Measurements from ENCODE around the gene ZNF25. TPM values are rescaled to one million over a fixed set of nuclear protein-coding genes. Genes with fewer than 3 reads are reported as not detected.
"Not testable (repeated sequence)": the region's sequence is repeated elsewhere in the genome, so short reads cannot be mapped to it uniquely, and the experiment has no call there.

The ZNF25 gene
- total RNA-seq, 1 donor = 14.8 TPM

DNA sequence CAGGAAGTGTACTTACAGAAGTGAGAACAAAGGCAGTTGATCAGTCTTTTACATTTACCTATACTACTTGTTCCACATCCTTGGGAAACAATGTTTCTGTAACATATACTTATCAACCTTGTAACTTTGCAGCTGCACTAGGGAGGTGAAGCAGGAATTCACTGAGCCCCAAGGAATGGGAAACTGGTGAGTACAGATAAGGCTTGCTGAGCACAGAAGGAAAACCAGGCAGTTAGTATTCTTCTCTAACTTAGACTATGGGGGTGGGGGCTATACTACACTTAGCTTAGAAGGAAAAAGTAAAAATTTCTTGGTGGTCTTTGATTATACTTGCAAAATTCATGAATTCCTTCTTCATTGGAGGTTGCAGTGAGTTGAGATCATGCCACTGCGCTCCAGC lies 27.1 kb upstream of the ZNF25 start:
- no peak for DNase-seq (ENCODE audit: low read depth)
- TF ChIP-seq, protein P1, sequence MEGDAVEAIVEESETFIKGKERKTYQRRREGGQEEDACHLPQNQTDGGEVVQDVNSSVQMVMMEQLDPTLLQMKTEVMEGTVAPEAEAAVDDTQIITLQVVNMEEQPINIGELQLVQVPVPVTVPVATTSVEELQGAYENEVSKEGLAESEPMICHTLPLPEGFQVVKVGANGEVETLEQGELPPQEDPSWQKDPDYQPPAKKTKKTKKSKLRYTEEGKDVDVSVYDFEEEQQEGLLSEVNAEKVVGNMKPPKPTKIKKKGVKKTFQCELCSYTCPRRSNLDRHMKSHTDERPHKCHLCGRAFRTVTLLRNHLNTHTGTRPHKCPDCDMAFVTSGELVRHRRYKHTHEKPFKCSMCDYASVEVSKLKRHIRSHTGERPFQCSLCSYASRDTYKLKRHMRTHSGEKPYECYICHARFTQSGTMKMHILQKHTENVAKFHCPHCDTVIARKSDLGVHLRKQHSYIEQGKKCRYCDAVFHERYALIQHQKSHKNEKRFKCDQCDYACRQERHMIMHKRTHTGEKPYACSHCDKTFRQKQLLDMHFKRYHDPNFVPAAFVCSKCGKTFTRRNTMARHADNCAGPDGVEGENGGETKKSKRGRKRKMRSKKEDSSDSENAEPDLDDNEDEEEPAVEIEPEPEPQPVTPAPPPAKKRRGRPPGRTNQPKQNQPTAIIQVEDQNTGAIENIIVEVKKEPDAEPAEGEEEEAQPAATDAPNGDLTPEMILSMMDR (IDR thresholded peaks at IDR 0.05; ENCODE audit: insufficient read depth, low read length) = no peak
- H3K4me3 ChIP-seq (ENCODE audit: low read depth, low read length) = no peak overlapping the region

DNA sequence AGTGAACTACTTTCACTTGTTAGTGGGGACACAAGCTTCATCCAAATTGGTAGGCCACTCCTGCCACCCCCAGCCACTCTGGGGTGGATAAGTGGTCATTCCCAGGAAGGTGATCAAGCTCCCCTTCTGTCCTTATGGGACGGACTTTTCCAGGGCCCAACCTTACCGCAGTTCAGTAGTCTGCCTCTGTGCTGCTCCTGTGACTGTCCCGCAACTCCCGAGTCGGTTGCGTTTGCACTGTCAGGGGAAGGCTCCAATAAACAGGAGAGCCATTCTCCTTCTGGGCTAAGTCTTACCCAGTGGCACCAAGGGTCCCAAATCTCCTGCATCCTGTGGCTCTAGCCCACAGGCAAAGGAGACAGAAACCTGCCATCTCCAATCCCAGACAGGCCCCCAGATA lies 26.6 kb upstream of the ZNF25 start:
- TF ChIP-seq, protein P1 (IDR thresholded peaks at IDR 0.05; ENCODE audit: insufficient read depth, low read length) = no peak
- no peak for DNase-seq (ENCODE audit: low read depth)
- H3K4me3 ChIP-seq (ENCODE audit: low read depth, low read length) = no peak overlapping the region

DNA sequence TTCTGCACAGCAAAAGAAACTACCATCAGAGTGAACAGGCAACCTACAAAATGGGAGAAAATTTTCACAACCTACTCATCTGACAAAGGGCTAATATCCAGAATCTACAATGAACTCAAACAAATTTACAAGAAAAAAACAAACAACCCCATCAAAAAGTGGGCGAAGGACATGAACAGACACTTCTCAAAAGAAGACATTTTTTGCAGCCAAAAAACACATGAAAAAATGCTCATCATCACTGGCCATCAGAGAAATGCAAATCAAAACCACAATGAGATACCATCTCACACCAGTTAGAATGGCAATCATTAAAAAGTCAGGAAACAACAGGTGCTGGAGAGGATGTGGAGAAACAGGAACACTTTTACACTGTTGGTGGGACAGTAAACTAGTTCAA lies 24.0 kb upstream of the ZNF25 start:
- DNase-seq (ENCODE audit: low read depth); H3K4me3 ChIP-seq (ENCODE audit: low read depth, low read length): not testable (repeated sequence)

DNA sequence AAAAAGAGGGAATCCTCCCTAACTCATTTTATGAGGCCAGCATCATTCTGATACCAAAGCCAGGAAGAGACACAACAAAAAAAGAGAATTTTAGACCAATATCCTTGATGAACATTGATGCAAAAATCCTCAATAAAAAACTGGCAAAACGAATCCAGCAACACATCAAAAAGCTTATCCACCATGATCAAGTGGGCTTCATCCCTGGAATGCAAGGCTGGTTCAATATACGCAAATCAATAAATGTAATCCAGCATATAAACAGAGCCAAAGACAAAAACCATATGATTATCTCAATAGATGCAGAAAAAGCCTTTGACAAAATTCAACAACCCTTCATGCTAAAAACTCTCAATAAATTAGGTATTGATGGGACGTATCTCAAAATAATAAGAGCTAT lies 22.5 kb upstream of the ZNF25 start:
- not testable (repeated sequence) for DNase-seq (ENCODE audit: low read depth); H3K4me3 ChIP-seq (ENCODE audit: low read depth, low read length)

DNA sequence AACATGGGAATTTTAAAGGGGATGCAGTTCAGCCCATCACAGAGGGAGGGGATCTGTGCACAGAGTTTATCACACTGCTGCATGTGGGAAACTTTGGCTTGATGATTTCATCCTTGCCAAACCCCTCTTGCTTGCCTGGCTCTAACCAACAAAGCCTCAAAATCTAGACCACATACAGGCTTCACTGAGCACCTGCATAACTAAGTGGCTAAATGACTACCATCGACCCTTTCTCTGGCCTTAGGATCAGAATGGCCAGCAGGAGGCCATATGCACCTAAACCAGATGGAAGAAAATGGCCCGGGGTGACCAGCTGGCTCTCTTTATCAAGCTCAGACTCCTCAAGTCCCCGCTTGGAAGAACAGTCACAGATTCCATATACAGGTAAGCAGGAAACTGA lies 15.6 kb upstream of the ZNF25 start:
- no peak for DNase-seq (ENCODE audit: low read depth)
- TF ChIP-seq, protein P1 (IDR thresholded peaks at IDR 0.05; ENCODE audit: insufficient read depth, low read length) = peak; percentile 5
- no peak overlapping the region for H3K4me3 ChIP-seq (ENCODE audit: low read depth, low read length)

DNA sequence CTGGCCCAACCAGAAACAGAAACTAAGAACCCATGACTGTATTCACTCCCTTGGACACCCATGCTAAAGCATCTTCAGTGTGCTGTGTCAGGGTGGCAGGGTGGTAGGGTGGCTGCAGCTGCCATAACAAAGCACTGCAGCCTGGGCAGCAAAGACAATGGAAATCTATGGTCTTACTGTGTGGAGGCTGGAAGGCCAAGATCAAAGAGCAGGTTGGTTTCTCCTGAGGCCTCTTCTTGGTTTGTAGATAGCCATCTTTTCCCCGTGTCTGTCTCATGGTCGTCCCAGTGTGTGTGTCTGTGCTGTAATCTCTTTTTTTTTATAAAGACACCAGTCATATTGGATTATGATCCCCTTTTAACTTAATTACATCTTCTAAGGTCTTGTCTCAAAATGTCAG lies 15.2 kb upstream of the ZNF25 start:
- H3K4me3 ChIP-seq (ENCODE audit: low read depth, low read length) = no peak overlapping the region
- TF ChIP-seq, protein P1 (IDR thresholded peaks at IDR 0.05; ENCODE audit: insufficient read depth, low read length) = no peak
- no peak for DNase-seq (ENCODE audit: low read depth)

DNA sequence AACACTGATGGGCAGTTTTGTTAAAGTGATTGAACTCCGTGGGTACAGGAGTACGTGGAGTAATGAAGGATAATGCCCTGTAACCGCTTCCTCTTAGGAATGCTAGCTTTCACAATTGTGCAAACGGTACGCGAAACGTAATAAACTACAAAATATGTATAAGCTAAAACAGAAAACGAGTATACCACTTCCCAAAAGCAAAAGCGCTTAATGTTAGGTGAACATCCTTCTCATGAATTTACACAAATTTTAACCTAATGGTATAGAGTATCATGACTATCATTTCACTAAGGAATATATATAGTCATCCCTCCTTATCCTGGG lies 395 bp upstream of the ZNF25 start:
- H3K4me3 ChIP-seq (ENCODE audit: low read depth, low read length) = peak overlapping the region; percentile 68
- TF ChIP-seq, protein P1 (IDR thresholded peaks at IDR 0.05; ENCODE audit: insufficient read depth, low read length) = no peak
- DNase-seq (ENCODE audit: low read depth) = no peak

DNA sequence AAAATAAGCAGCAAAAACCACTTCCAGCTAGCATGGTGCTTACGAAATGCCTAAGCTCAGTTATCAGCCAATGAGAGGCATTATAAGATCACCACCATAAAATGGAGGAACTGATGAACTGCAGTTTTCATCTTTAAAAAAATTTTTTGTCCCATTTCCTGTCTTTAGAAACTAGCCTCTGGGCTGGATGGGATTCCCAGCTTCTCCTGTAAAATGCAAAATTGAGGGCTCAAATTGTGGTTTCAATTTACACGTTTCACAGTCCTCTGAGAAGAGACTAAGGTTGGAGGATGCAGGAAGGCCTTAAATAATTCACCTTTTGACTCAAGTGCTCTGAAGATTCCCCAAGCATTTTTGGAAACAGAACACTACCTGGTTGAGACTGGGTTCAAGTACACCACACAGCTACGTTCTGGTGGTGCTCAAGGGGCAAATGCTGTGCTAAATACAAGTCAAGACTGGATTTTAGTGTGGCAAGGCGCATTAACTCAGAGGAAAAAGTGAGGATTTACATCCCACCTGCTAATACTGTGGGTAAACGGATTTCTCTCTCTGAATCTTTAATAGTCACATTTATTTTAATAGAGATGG lies 951 bp downstream of the ZNF25 start:
- TF ChIP-seq, protein P1 (IDR thresholded peaks at IDR 0.05; ENCODE audit: insufficient read depth, low read length) = no peak
- peak; percentile 35 for DNase-seq (ENCODE audit: low read depth)
- peak overlapping the region; percentile 88 for H3K4me3 ChIP-seq (ENCODE audit: low read depth, low read length)

Data from fibroblast of the aortic adventitia (primary cell).